HEK293 (cell line): ENCODE measurements around the gene PLD3.

Source experiments
- REST ChIP-seq: fragments of 450-650 bp; formaldehyde crosslinking; IDR thresholded peaks from 2 replicates; pipeline ENCODE4 v1.5.1; 2016; ENCODE audit warnings: missing biosample characterization, missing genetic modification characterization
- SALL2 ChIP-seq: fragments of 450-650 bp; formaldehyde crosslinking; IDR thresholded peaks from 2 replicates; pipeline ENCODE4 v1.5.0; 2017; ENCODE audit warnings: missing biosample characterization, mild to moderate bottlenecking, missing genetic modification characterization, borderline replicate concordance
- ZNF274 ChIP-seq, 2 experiments: fragments of 200-500 bp in 1 of 2; fragments of 450-650 bp in 1 of 2; sonication (Bioruptor generic) in 1 of 2; formaldehyde crosslinking in 1 of 2; IDR thresholded peaks; 2 replicates each; pipeline versions ENCODE4 v1.5.1 to v1.6.1; 2014 to 2016; ENCODE audit warnings: borderline replicate concordance in 1 of 2, inconsistent platforms in 1 of 2, low read length in 1 of 2, missing biosample characterization in 1 of 2, missing genetic modification characterization in 1 of 2
- TF ChIP-seq, protein P1 (sequence below): fragments of 450-650 bp; formaldehyde crosslinking; IDR thresholded peaks from 2 replicates; pipeline ENCODE4 v1.5.1; 2016; ENCODE audit warnings: missing biosample characterization, missing genetic modification characterization

GRCh38 chr19:40378509-40378908 is 30.0 kb downstream of the PLD3 start:
- TF ChIP-seq, protein P1, sequence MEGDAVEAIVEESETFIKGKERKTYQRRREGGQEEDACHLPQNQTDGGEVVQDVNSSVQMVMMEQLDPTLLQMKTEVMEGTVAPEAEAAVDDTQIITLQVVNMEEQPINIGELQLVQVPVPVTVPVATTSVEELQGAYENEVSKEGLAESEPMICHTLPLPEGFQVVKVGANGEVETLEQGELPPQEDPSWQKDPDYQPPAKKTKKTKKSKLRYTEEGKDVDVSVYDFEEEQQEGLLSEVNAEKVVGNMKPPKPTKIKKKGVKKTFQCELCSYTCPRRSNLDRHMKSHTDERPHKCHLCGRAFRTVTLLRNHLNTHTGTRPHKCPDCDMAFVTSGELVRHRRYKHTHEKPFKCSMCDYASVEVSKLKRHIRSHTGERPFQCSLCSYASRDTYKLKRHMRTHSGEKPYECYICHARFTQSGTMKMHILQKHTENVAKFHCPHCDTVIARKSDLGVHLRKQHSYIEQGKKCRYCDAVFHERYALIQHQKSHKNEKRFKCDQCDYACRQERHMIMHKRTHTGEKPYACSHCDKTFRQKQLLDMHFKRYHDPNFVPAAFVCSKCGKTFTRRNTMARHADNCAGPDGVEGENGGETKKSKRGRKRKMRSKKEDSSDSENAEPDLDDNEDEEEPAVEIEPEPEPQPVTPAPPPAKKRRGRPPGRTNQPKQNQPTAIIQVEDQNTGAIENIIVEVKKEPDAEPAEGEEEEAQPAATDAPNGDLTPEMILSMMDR (tag by site-specific recombination), result peak; percentile 53; the same call in 1 of the 2 replicates
- TF ChIP-seq REST (tag by site-specific recombination) (no peak), ZNF274 (IDR thresholded peaks at IDR 0.05; ENCODE audit: low read length) (no peak), ZNF274 (tag by site-specific recombination; IDR thresholded peaks at IDR 0.05; ENCODE audit: borderline replicate concordance) (no peak), SALL2 (no peak)
